Activated naive CD8-positive, alpha-beta T cell treated with anti-CD3 and anti-CD28 coated beads, Interleukin-2, amount 10 ng/mL, durations not matched to agents 7 days and 5 days (primary cell): Measurements from ENCODE around the gene CRMP1. TPM values are rescaled to one million over a fixed set of nuclear protein-coding genes. Genes with fewer than 3 reads are reported as not detected.

Source experiments
- ATAC-seq: fragments of 150-1000 bp; cut with Tn5 transposase; one replicate; pipeline ENCODE4 v1.10.0; 2021; ENCODE audit warnings: low read depth, moderate library complexity
- POLR2A ChIA-PET: fragments of 350-600 bp; sonication (Branson Sonifier 250); formaldehyde crosslinking; loops from one replicate; lab custom pipeline; 2021; ENCODE audit warnings: antibody characterized with exemption; lab: Charles Lee
- DNase-seq: peaks from one replicate; pipeline ENCODE4 v3.0.0; 2021
- H3K27ac Mint-ChIP-seq: one replicate; pipeline ENCODE4 v1.8.0; 2022; ENCODE audit warnings: mild to moderate bottlenecking, mixed read lengths
- H3K27me3 Mint-ChIP-seq: one replicate; pipeline ENCODE4 v1.8.0; 2022; ENCODE audit warnings: mild to moderate bottlenecking, moderate library complexity, mixed read lengths
- H3K36me3 Mint-ChIP-seq: one replicate; pipeline ENCODE4 v1.8.0; 2021; ENCODE audit warnings: mild to moderate bottlenecking, mixed read lengths
- H3K4me1 Mint-ChIP-seq: one replicate; pipeline ENCODE4 v1.8.0; 2021; ENCODE audit warnings: mixed read lengths
- H3K4me3 Mint-ChIP-seq: one replicate; pipeline ENCODE4 v1.8.0; 2022; ENCODE audit warnings: mild to moderate bottlenecking, moderate library complexity, mixed read lengths
- H3K9me3 Mint-ChIP-seq: one replicate; pipeline ENCODE4 v1.8.0; 2021; ENCODE audit warnings: mixed read lengths
- total RNA-seq, 2 experiments: library from RNA; stranded (reverse); gene quantifications; one replicate each; pipeline ENCODE4 v1.2.3, GENCODE V29; 2021

CRMP1 gene
- total RNA-seq = not detected

GRCh38 chr4:5893004-5893580 lies at the start of gene CRMP1:
TSS of gene CRMP1 (minus strand) at chr4:5893086. CDS start at chr4:5892969, 117 bp downstream.
- POLR2A ChIA-PET = no interaction called here
- ATAC-seq (no peak), DNase-seq (no peak)

GRCh38 chr4:5941601-5942000 lies 48.7 kb upstream of the CRMP1 start:
- DNase-seq = no peak
- H3K4me3 Mint-ChIP-seq = no peak overlapping the region
- H3K36me3 Mint-ChIP-seq = no peaks in the 10 kb centered on the region

More at GRCh38 chr4:5893004-5893580, at the start of gene CRMP1:
- peak within 1 kb of the TSS; percentile 24 for H3K27ac Mint-ChIP-seq
- peaks cover 2% of the 10 kb centered on the region for H3K4me1 Mint-ChIP-seq
- H3K36me3 Mint-ChIP-seq = peaks cover 1% of the 10 kb centered on the region
- peaks cover 45% of the 10 kb centered on the region for H3K27me3 Mint-ChIP-seq
- peaks cover 4% of the 10 kb centered on the region for H3K9me3 Mint-ChIP-seq
- H3K4me3 Mint-ChIP-seq = no peak within 1 kb of the TSS

GRCh38 chr4:5940470-5941203 lies 47.8 kb upstream of the CRMP1 start:
- POLR2A ChIA-PET = no interaction called here
- ATAC-seq = no peak
- Mint-ChIP-seq H3K27ac (no peak overlapping the region), H3K4me1 (no peaks in the 10 kb centered on the region), H3K36me3 (no peaks in the 10 kb centered on the region), H3K27me3 (peaks cover 5% of the 10 kb centered on the region), H3K4me3 (no peak overlapping the region), H3K9me3 (no peaks in the 10 kb centered on the region)
- DNase-seq = no peak

More at GRCh38 chr4:5941601-5942000, 48.7 kb upstream of the CRMP1 start:
- ATAC-seq = no peak
- Mint-ChIP-seq H3K4me1 (no peaks in the 10 kb centered on the region), H3K27ac (no peak overlapping the region), H3K9me3 (no peaks in the 10 kb centered on the region), H3K27me3 (peaks cover 5% of the 10 kb centered on the region)
- POLR2A ChIA-PET = no interaction called here

- ATAC-seq (no peak), DNase-seq (no peak)
- H3K4me1 Mint-ChIP-seq = no peaks in the 10 kb centered on the region
- H3K9me3 Mint-ChIP-seq = no peaks in the 10 kb centered on the region
- POLR2A ChIA-PET = no interaction called here
- H3K4me3 Mint-ChIP-seq = no peak overlapping the region
- peak overlapping the region; percentile 30 for H3K27ac Mint-ChIP-seq
- H3K36me3 Mint-ChIP-seq = no peaks in the 10 kb centered on the region
- no peaks in the 10 kb centered on the region for H3K27me3 Mint-ChIP-seq
These were observed 41.3 kb upstream of the CRMP1 start for GRCh38 chr4:5933996-5934831.

- Mint-ChIP-seq H3K4me1 (no peaks in the 10 kb centered on the region), H3K27ac (no peak overlapping the region), H3K27me3 (no peaks in the 10 kb centered on the region), H3K4me3 (no peak overlapping the region), H3K9me3 (no peaks in the 10 kb centered on the region), H3K36me3 (no peaks in the 10 kb centered on the region)
- DNase-seq (no peak), ATAC-seq (no peak)
- POLR2A ChIA-PET = no interaction called here
These were observed 40.2 kb upstream of the CRMP1 start for GRCh38 chr4:5933116-5933515.

GRCh38 chr4:5932035-5932568 lies 39.2 kb upstream of the CRMP1 start:
- no peaks in the 10 kb centered on the region for H3K4me1 Mint-ChIP-seq
- ATAC-seq = no peak
- H3K9me3 Mint-ChIP-seq = no peaks in the 10 kb centered on the region
- POLR2A ChIA-PET = no interaction called here
- H3K36me3 Mint-ChIP-seq = no peaks in the 10 kb centered on the region
- no peak for DNase-seq
- H3K27me3 Mint-ChIP-seq = no peaks in the 10 kb centered on the region
- no peak overlapping the region for H3K4me3 Mint-ChIP-seq
- H3K27ac Mint-ChIP-seq = no peak overlapping the region

GRCh38 chr4:5931526-5931925 lies 38.6 kb upstream of the CRMP1 start:
- ATAC-seq = no peak
- Mint-ChIP-seq H3K4me1 (no peaks in the 10 kb centered on the region), H3K4me3 (no peak overlapping the region), H3K27ac (no peak overlapping the region), H3K9me3 (no peaks in the 10 kb centered on the region), H3K36me3 (no peaks in the 10 kb centered on the region), H3K27me3 (no peaks in the 10 kb centered on the region)
- POLR2A ChIA-PET = no interaction called here
- DNase-seq = no peak

- Mint-ChIP-seq H3K4me3 (no peak overlapping the region), H3K9me3 (no peaks in the 10 kb centered on the region), H3K27me3 (no peaks in the 10 kb centered on the region), H3K36me3 (no peaks in the 10 kb centered on the region), H3K27ac (no peak overlapping the region), H3K4me1 (no peaks in the 10 kb centered on the region)
- ATAC-seq = no peak
- no peak for DNase-seq
- POLR2A ChIA-PET = no interaction called here
These were observed 38.0 kb upstream of the CRMP1 start for GRCh38 chr4:5930876-5931275.

- H3K27me3 Mint-ChIP-seq = no peaks in the 10 kb centered on the region
- ATAC-seq = no peak
- H3K4me1 Mint-ChIP-seq = no peaks in the 10 kb centered on the region
- no peak for DNase-seq
- no peaks in the 10 kb centered on the region for H3K36me3 Mint-ChIP-seq
- no peak overlapping the region for H3K27ac Mint-ChIP-seq
- POLR2A ChIA-PET = no interaction called here
- H3K9me3 Mint-ChIP-seq = no peaks in the 10 kb centered on the region
- H3K4me3 Mint-ChIP-seq = no peak overlapping the region
These were observed 37.6 kb upstream of the CRMP1 start for GRCh38 chr4:5930456-5930855.

GRCh38 chr4:5928844-5929420 lies 36.0 kb upstream of the CRMP1 start:
- no peaks in the 10 kb centered on the region for H3K4me1 Mint-ChIP-seq
- no peaks in the 10 kb centered on the region for H3K36me3 Mint-ChIP-seq
- H3K4me3 Mint-ChIP-seq = no peak overlapping the region
- no peaks in the 10 kb centered on the region for H3K9me3 Mint-ChIP-seq
- no peaks in the 10 kb centered on the region for H3K27me3 Mint-ChIP-seq
- H3K27ac Mint-ChIP-seq = no peak overlapping the region
- ATAC-seq (no peak), DNase-seq (no peak)
- POLR2A ChIA-PET = no interaction called here

- DNase-seq (no peak), ATAC-seq (no peak)
- Mint-ChIP-seq H3K4me3 (no peak overlapping the region), H3K36me3 (no peaks in the 10 kb centered on the region), H3K4me1 (no peaks in the 10 kb centered on the region), H3K9me3 (no peaks in the 10 kb centered on the region), H3K27me3 (no peaks in the 10 kb centered on the region), H3K27ac (no peak overlapping the region)
- POLR2A ChIA-PET = no interaction called here
These were observed 35.4 kb upstream of the CRMP1 start for GRCh38 chr4:5928274-5928673.

GRCh38 chr4:5927747-5928146 lies 34.9 kb upstream of the CRMP1 start:
- ATAC-seq = no peak
- Mint-ChIP-seq H3K36me3 (no peaks in the 10 kb centered on the region), H3K27ac (no peak overlapping the region), H3K27me3 (no peaks in the 10 kb centered on the region), H3K4me1 (no peaks in the 10 kb centered on the region), H3K9me3 (no peaks in the 10 kb centered on the region), H3K4me3 (no peak overlapping the region)
- POLR2A ChIA-PET = no interaction called here
- no peak for DNase-seq

GRCh38 chr4:5927116-5927515 lies 34.2 kb upstream of the CRMP1 start:
- Mint-ChIP-seq H3K9me3 (no peaks in the 10 kb centered on the region), H3K27me3 (no peaks in the 10 kb centered on the region), H3K4me1 (no peaks in the 10 kb centered on the region), H3K36me3 (no peaks in the 10 kb centered on the region), H3K27ac (no peak overlapping the region), H3K4me3 (no peak overlapping the region)
- DNase-seq = no peak
- POLR2A ChIA-PET = no interaction called here
- ATAC-seq = no peak
